A673 (cell line): ENCODE data around the gene EFL1. TPM values are rescaled to one million over a fixed set of nuclear protein-coding genes. Genes with fewer than 3 reads are reported as not detected.

Source experiments
- BruUV-seq: library from RNA; stranded (reverse); fragments of 400-500 nt; replicated peaks from 2 replicates; lab custom pipeline; 2021; lab: Mats Ljungman, UMichigan
- CTCF ChIA-PET: fragments of 300-600 bp; sonication (Branson Sonifier 250); formaldehyde crosslinking; loops from one replicate; lab custom pipeline; 2022; ENCODE audit warnings: antibody characterized with exemption; lab: Charles Lee
- POLR2A ChIA-PET: fragments of 300-600 bp; sonication (Branson Sonifier 250); formaldehyde crosslinking; loops from one replicate; lab custom pipeline; 2022; ENCODE audit warnings: antibody characterized with exemption; ENCODE audit not compliant: low non-redundant PET; lab: Charles Lee
- DNase-seq: peaks from one replicate; pipeline ENCODE4 v3.0.0-alpha.2; 2015; ENCODE audit warnings: low spot score
- H3K27ac ChIP-seq: fragments of 200-600 bp; sonication (generic); 2 replicates; pipeline ENCODE4 v1.5.1; 2016; ENCODE audit warnings: mixed run types, low read depth, mild to moderate bottlenecking, mixed read lengths, antibody characterized with exemption, low read length; ENCODE audit not compliant: poor library complexity, severe bottlenecking
- H3K27me3 ChIP-seq: fragments of 200-600 bp; sonication (generic); replicated peaks from 2 replicates; pipeline ENCODE4 v1.6.1; 2017; ENCODE audit warnings: mixed run types, low read depth, mild to moderate bottlenecking, mixed read lengths, antibody characterized with exemption, low read length; ENCODE audit not compliant: insufficient read depth, poor library complexity
- H3K36me3 ChIP-seq: fragments of 200-600 bp; sonication (generic); 2 replicates; pipeline ENCODE4 v1.6.1; 2016; ENCODE audit warnings: mixed run types, mild to moderate bottlenecking, mixed read lengths, antibody characterized with exemption, low read length; ENCODE audit not compliant: insufficient read depth, poor library complexity, severe bottlenecking
- H3K4me1 ChIP-seq: fragments of 200-600 bp; sonication (generic); 2 replicates; pipeline ENCODE4 v1.6.1; 2017; ENCODE audit warnings: mixed run types, mild to moderate bottlenecking, mixed read lengths, antibody characterized with exemption, low read length; ENCODE audit not compliant: insufficient read depth, poor library complexity, severe bottlenecking
- H3K4me3 ChIP-seq: fragments of 200-600 bp; sonication (generic); 2 replicates; pipeline ENCODE4 v1.5.1; 2016; ENCODE audit warnings: low read depth, mixed run types, mild to moderate bottlenecking, mixed read lengths, low read length; ENCODE audit not compliant: poor library complexity, severe bottlenecking
- H3K9me3 ChIP-seq: fragments of 200-600 bp; sonication (generic); 2 replicates; pipeline ENCODE4 v1.6.1; 2016; ENCODE audit warnings: mixed run types, low read depth, mild to moderate bottlenecking, mixed read lengths, antibody characterized with exemption, low read length; ENCODE audit not compliant: poor library complexity, severe bottlenecking
- EZH2 ChIP-seq: fragments of 200-600 bp; sonication (generic); IDR thresholded peaks from 2 replicates; pipeline ENCODE4 v1.6.1; 2017; ENCODE audit warnings: borderline replicate concordance, low read depth, mild to moderate bottlenecking, mixed read lengths, antibody characterized with exemption, low read length; ENCODE audit not compliant: poor library complexity, severe bottlenecking
- intact Hi-C: fragments of 100-400 bp; cut with micrococcal nuclease; formaldehyde crosslinking; loops from one replicate; pipeline ENCODE4 v1.10.0; 2022; ENCODE audit not compliant: unreplicated experiment
- total RNA-seq: library from RNA; stranded (reverse); gene quantifications from 2 replicates; pipeline ENCODE4 v1.2.3, GENCODE V29; 2021
- TF ChIP-seq, protein P1 (sequence below): fragments of 300-800, 200-600 bp; sonication (generic); conservative IDR thresholded peaks from 2 replicates; pipeline ENCODE4 v1.5.1; 2017; ENCODE audit warnings: low read depth, mild to moderate bottlenecking, antibody characterized with exemption, low read length, moderate library complexity, mixed read lengths

The EFL1 gene
- total RNA-seq, 1 experiment from 2014 or later, result 26.1 TPM

- TF ChIP-seq, protein P1, sequence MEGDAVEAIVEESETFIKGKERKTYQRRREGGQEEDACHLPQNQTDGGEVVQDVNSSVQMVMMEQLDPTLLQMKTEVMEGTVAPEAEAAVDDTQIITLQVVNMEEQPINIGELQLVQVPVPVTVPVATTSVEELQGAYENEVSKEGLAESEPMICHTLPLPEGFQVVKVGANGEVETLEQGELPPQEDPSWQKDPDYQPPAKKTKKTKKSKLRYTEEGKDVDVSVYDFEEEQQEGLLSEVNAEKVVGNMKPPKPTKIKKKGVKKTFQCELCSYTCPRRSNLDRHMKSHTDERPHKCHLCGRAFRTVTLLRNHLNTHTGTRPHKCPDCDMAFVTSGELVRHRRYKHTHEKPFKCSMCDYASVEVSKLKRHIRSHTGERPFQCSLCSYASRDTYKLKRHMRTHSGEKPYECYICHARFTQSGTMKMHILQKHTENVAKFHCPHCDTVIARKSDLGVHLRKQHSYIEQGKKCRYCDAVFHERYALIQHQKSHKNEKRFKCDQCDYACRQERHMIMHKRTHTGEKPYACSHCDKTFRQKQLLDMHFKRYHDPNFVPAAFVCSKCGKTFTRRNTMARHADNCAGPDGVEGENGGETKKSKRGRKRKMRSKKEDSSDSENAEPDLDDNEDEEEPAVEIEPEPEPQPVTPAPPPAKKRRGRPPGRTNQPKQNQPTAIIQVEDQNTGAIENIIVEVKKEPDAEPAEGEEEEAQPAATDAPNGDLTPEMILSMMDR, result no peak
- no peak for TF ChIP-seq EZH2
- H3K27me3 ChIP-seq, result no peaks in the 10 kb centered on the region
- no TSS peak for BruUV-seq
- no peaks in the 10 kb centered on the region for H3K9me3 ChIP-seq
- no peaks in the 10 kb centered on the region for H3K4me1 ChIP-seq
- no peak overlapping the region for H3K4me3 ChIP-seq
- no peak overlapping the region for H3K27ac ChIP-seq
- POLR2A ChIA-PET, result no interaction called here
- DNase-seq, result no peak
- intact Hi-C loops, result no loop called here
- no peaks in the 10 kb centered on the region for H3K36me3 ChIP-seq
- CTCF ChIA-PET, result no interaction called here
Observed at GRCh38 chr15:82183121-82184031, 79.2 kb downstream of the EFL1 start.

- DNase-seq, result no peak
- intact Hi-C loops, result no loop called here
- ChIA-PET POLR2A (no interaction called here), CTCF (no interaction called here)
- no peaks in the 10 kb centered on the region for H3K9me3 ChIP-seq
- BruUV-seq, result no TSS peak
- H3K4me3 ChIP-seq, result no peak overlapping the region
- H3K27me3 ChIP-seq, result no peaks in the 10 kb centered on the region
- no peaks in the 10 kb centered on the region for H3K4me1 ChIP-seq
- no peak for TF ChIP-seq EZH2
- TF ChIP-seq, protein P1, result no peak
- H3K27ac ChIP-seq, result no peak overlapping the region
- H3K36me3 ChIP-seq, result no peaks in the 10 kb centered on the region
Observed at GRCh38 chr15:82181371-82181770, 81.2 kb downstream of the EFL1 start.

- no peak for TF ChIP-seq EZH2
- TF ChIP-seq, protein P1, result no peak
- Histone ChIP-seq H3K27me3 (no peaks in the 10 kb centered on the region), H3K9me3 (no peaks in the 10 kb centered on the region), H3K4me3 (no peak overlapping the region), H3K27ac (no peak overlapping the region), H3K4me1 (no peaks in the 10 kb centered on the region), H3K36me3 (no peaks in the 10 kb centered on the region)
- ChIA-PET POLR2A (no interaction called here), CTCF (no interaction called here)
- DNase-seq, result no peak
- intact Hi-C loops, result no loop called here
- no TSS peak for BruUV-seq
Observed at GRCh38 chr15:82178061-82178460, 84.5 kb downstream of the EFL1 start.
